Mucosa of descending colon (tissue), 3 donors: Measurements from ENCODE around the gene ST8SIA4. TPM values are rescaled to one million over a fixed set of nuclear protein-coding genes. Genes with fewer than 3 reads are reported as not detected.
A peak's percentile ranks its signal among the peaks of the same experiment; 100 is the strongest.

ENCODE experiments used
- ATAC-seq: fragments of 200-7000 bp; cut with Tn5 transposase; one replicate; pipeline ENCODE4 v1.9.1; 2020; ENCODE audit warnings: mild to moderate bottlenecking, moderate library complexity
- DNase-seq, 3 donors: peaks; one replicate each; pipeline ENCODE4 v3.0.0-alpha.2; 2020
- H3K36me3 ChIP-seq: fragments of 200-600 bp; one replicate; pipeline ENCODE4 v1.8.0; 2021; ENCODE audit warnings: low read depth, mild to moderate bottlenecking
- H3K4me1 ChIP-seq: fragments of 200-600 bp; one replicate; pipeline ENCODE4 v1.8.0; 2021; ENCODE audit warnings: low read depth, mild to moderate bottlenecking
- H3K4me3 ChIP-seq: fragments of 200-600 bp; one replicate; pipeline ENCODE4 v1.8.0; 2021; ENCODE audit warnings: mild to moderate bottlenecking
- H3K9me3 ChIP-seq: fragments of 200-600 bp; one replicate; pipeline ENCODE4 v1.8.0; 2021; ENCODE audit warnings: mild to moderate bottlenecking
- intact Hi-C, 2 donors: fragments of 100-400 bp; cut with DNase I in 1 of 2; cut with micrococcal nuclease in 1 of 2; formaldehyde crosslinking; loops; one replicate each; pipeline versions ENCODE4 v1.11.0 to v1.11.1; 2022; cut with DNase I, micrococcal nuclease
- total RNA-seq, 3 donors: library from RNA; stranded (reverse); fragmentation: NEBNext Ultra II Directional in 2 of 3; extraction: Animal tissue kit (Norgen Biotek cat#: 25700) in 2 of 3; gene quantifications; one replicate each; pipeline versions ENCODE4 v1.2.1 to v1.2.4, GENCODE V29; 2021 to 2023
- TF ChIP-seq, protein P1 (sequence below): fragments of 200-600 bp; IDR thresholded peaks from one replicate; pipeline ENCODE4 v1.8.0; 2022; ENCODE audit warnings: antibody characterized with exemption, mild to moderate bottlenecking
- donor health status: DM: no; HTN: no; CAD: no; lungs with moderate emphysema.
- donor health status: DM: no; HTN: no; CAD: no.
- donor health status: DM: no; HTN: yes; CAD: no.

The ST8SIA4 gene
- total RNA-seq, 3 donors from 2014 or later: 4.7 to 9.6 (median 5.7) TPM

DNA sequence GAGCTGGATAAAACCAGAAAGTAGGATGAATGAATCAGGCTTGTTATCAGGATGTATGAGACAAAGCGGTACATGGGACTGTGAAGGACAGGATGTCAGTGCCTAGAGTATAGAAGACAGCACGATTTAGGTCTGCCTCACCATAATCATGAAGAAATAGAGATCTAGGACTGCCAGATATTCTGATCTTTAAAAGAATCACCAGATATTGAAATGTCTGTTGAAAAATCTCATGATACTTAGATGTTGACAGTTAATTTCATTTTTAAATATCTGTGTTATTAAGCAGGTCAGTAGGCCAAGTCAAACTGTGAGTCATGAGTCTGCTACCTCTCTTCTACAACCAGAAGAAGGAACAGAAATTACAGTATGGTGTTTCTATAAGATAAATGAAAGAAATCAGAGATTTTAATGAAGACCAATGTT, 65.0 kb downstream of the ST8SIA4 start:
- no peak for ATAC-seq
- no peak overlapping the region for H3K4me3 ChIP-seq
- DNase-seq: no peak
- intact Hi-C loops: no loop called here
- H3K4me1 ChIP-seq: no peaks in the 10 kb centered on the region
- no peaks in the 10 kb centered on the region for H3K9me3 ChIP-seq
- H3K36me3 ChIP-seq: no peaks in the 10 kb centered on the region
- TF ChIP-seq, protein P1, sequence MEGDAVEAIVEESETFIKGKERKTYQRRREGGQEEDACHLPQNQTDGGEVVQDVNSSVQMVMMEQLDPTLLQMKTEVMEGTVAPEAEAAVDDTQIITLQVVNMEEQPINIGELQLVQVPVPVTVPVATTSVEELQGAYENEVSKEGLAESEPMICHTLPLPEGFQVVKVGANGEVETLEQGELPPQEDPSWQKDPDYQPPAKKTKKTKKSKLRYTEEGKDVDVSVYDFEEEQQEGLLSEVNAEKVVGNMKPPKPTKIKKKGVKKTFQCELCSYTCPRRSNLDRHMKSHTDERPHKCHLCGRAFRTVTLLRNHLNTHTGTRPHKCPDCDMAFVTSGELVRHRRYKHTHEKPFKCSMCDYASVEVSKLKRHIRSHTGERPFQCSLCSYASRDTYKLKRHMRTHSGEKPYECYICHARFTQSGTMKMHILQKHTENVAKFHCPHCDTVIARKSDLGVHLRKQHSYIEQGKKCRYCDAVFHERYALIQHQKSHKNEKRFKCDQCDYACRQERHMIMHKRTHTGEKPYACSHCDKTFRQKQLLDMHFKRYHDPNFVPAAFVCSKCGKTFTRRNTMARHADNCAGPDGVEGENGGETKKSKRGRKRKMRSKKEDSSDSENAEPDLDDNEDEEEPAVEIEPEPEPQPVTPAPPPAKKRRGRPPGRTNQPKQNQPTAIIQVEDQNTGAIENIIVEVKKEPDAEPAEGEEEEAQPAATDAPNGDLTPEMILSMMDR: no peak

DNA sequence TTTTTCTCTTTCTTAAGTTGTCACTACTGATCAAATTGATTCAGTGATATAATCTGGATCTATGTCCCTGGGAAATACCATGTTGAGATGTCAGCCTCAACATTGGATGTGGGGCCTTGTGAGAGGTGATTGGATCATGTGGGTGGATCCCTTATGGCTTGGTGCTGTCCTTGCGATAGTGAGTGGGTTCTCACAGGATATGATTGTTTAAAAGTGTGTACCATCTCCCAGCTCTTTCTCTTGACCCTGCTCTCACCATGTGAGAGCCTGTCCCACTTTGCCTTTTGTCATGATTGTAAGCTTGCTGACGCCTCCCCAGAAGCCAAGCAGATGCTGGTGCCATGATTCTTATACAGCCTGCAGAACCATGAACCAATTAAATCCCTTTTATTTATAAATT, 68.6 kb downstream of the ST8SIA4 start:
- H3K4me3 ChIP-seq: no peak overlapping the region
- no peaks in the 10 kb centered on the region for H3K4me1 ChIP-seq
- TF ChIP-seq, protein P1: no peak
- intact Hi-C loops: no loop called here
- no peaks in the 10 kb centered on the region for H3K9me3 ChIP-seq
- no peak for ATAC-seq
- H3K36me3 ChIP-seq: no peaks in the 10 kb centered on the region
- DNase-seq: no peak

DNA sequence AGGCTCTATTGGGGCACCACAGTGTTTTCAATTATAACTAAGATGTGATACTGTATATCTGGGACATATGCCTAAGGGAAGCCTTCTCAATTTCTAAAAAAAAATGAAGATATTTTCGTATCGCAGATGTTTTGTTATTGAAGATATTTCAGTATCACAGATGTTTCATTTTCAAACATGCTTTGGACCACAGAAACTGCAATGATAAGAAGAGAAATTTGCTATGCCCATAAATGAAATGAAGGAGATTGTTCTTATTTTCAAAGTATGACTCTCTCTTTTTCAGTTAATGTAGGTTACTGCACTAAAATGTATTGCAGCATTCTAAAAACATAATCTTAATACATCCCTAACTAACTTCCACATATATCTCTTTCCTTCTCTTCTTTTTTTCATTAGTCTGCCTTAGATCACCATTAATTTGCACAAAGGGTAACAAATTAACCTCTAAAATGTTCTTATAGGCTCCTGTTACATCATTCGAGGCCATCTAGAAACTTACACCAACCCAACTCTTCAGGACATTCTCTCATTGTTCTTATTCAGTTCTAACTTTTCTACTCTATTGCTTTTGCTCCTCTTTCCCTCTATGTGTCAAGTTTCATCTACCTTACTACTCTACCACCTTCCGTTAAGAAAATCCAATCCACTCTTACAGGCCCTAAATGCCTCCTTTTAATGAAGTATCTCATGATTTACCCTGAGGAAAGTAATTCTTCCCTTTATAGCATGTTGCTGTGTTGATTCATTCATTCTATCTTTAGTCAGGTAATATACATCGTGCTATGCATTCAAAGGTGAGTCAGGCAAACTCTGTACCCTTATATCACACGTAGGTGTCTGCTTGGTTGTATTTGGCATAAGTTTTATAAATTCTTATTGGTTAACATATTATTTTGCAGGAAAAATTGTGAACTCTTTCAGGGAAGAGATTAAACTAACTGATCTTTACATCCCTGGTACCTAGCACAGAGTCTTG, 70.5 kb downstream of the ST8SIA4 start:
- TF ChIP-seq, protein P1: no peak
- intact Hi-C loops: no loop called here
- H3K4me3 ChIP-seq: no peak overlapping the region
- no peaks in the 10 kb centered on the region for H3K9me3 ChIP-seq
- H3K36me3 ChIP-seq: no peaks in the 10 kb centered on the region
- H3K4me1 ChIP-seq: peaks cover 6% of the 10 kb centered on the region
- no peak for ATAC-seq
- DNase-seq: no peak

GRCh38 chr5:100828898-100829356, 74.2 kb downstream of the ST8SIA4 start:
- H3K9me3 ChIP-seq: no peaks in the 10 kb centered on the region
- no peak for ATAC-seq
- H3K4me3 ChIP-seq: no peak overlapping the region
- TF ChIP-seq, protein P1: no peak
- peaks cover 6% of the 10 kb centered on the region for H3K4me1 ChIP-seq
- no peaks in the 10 kb centered on the region for H3K36me3 ChIP-seq
- intact Hi-C loops: no loop called here
- DNase-seq: no peak

GRCh38 chr5:100828071-100828897, 74.8 kb downstream of the ST8SIA4 start:
- Histone ChIP-seq H3K4me1 (peaks cover 6% of the 10 kb centered on the region), H3K36me3 (no peaks in the 10 kb centered on the region), H3K9me3 (no peaks in the 10 kb centered on the region), H3K4me3 (no peak overlapping the region)
- DNase-seq (no peak), ATAC-seq (peak; percentile 8)
- TF ChIP-seq, protein P1: no peak
- intact Hi-C loops: no loop called here
